AG09319 (cell line): Measurements from ENCODE around the gene TMEM52.
"Not testable (repeated sequence)": the region's sequence is repeated elsewhere in the genome, so short reads cannot be mapped to it uniquely, and the experiment has no call there.

Source experiments
- DNase-seq: peaks from one replicate; pipeline ENCODE4 v3.0.0-alpha.2; 2010; ENCODE audit warnings: low read depth; ENCODE audit errors: extremely low read depth
- TF ChIP-seq, protein P1 (sequence below): IDR thresholded peaks from 2 replicates; pipeline ENCODE4 v1.5.1; 2011; ENCODE audit warnings: low read depth, mild to moderate bottlenecking, inconsistent platforms, low read length, moderate library complexity

Gene TMEM52

DNA sequence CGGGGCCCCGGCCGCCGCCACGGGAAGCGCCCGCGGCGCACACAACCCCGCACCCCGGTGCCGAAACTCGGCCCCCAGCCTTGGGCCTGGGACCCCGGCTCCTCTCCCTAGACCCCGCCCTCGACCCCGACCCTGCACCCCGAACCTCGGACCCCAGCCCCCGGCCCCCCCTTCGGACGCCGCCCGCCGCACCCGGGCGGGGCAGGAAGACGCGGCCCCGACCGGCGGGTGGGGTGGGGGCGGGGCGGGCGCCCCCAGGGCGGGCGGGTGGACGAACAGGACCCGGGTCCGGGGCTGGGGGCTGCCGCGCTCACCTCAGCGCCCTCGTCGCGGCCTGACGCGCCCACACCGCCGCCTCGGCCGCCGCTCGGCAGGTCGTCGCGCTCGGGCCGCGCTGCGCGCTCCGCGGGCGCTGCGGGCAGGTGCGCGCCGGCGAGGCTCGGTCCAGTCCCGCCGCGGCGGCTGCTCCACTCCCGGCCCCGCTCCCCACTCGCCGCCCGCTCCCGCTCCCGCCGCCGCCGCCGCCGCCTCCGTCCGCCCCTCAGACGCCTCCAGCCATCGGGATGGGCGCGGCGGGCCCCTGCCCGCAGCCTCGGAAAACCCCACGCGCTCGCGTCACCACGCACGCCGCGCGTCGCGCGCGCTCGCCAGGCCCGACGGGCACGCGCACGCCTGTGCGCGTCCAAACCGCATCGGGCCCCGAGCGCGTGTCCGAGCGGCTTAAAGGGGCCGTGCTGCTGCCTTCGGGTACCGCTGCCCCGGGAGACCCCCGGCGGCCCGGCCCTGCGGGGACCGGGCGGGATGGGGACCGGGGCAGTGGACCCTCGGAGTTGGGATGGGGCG lies 28.4 kb downstream of the TMEM52 start, which contains the start of gene GNB1:
Gene GNB1, minus strand, starts transcription at position 582 of the 843 bp plus-strand sequence. CDS start 65,634 bp downstream, outside the sequence.
- TF ChIP-seq, protein P1, sequence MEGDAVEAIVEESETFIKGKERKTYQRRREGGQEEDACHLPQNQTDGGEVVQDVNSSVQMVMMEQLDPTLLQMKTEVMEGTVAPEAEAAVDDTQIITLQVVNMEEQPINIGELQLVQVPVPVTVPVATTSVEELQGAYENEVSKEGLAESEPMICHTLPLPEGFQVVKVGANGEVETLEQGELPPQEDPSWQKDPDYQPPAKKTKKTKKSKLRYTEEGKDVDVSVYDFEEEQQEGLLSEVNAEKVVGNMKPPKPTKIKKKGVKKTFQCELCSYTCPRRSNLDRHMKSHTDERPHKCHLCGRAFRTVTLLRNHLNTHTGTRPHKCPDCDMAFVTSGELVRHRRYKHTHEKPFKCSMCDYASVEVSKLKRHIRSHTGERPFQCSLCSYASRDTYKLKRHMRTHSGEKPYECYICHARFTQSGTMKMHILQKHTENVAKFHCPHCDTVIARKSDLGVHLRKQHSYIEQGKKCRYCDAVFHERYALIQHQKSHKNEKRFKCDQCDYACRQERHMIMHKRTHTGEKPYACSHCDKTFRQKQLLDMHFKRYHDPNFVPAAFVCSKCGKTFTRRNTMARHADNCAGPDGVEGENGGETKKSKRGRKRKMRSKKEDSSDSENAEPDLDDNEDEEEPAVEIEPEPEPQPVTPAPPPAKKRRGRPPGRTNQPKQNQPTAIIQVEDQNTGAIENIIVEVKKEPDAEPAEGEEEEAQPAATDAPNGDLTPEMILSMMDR, result no peak
- peak; percentile 71 for DNase-seq

GRCh38 chr1:1889847-1890505 lies 29.1 kb downstream of the TMEM52 start:
- DNase-seq, result no peak
- TF ChIP-seq, protein P1, result no peak

- DNase-seq, result no peak
- TF ChIP-seq, protein P1, result no peak
These were observed 29.9 kb downstream of the TMEM52 start for GRCh38 chr1:1889090-1889750.

GRCh38 chr1:1883890-1884289 lies 35.2 kb downstream of the TMEM52 start:
- DNase-seq, result not testable (repeated sequence)

GRCh38 chr1:1883092-1883873 lies 35.8 kb downstream of the TMEM52 start:
- DNase-seq, result no peak
- TF ChIP-seq, protein P1, result no peak

GRCh38 chr1:1881727-1882126 lies 37.4 kb downstream of the TMEM52 start:
- TF ChIP-seq, protein P1, result no peak

DNA sequence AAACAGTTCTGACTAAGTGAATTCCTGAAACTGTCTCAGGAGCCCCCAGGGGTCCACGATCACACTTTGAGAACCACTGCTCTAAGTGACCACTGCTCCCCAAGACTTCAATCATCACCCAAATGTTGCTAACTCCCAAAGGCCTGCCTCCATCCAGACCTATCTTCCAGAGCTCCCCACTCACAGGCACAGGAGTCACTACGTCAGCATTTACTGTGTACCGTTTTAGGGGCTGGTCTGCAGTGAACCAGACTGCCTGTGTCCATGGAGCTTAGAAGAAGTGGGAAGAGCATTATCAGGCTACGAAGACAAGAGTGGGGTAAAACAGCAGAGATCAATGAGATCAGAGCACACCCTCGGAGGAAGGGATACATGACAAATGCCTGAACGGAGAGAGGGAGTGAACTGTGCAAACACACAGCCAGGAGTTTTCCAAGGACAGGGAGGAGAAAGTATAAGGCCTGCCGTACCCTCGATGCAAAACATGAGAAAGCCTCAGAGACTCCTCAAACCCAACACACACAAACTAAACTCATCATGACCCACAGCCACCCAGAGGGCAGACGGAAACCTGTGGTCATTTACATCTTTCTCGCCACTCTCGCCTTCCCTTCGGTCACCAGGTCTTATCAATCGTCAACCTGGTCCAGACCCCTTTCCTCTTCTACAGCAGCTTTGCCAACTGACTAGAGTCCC lies 38.3 kb downstream of the TMEM52 start:
- TF ChIP-seq, protein P1, result no peak
- no peak for DNase-seq

More at GRCh38 chr1:1881727-1882126, 37.4 kb downstream of the TMEM52 start:
- no peak for DNase-seq
